ENCODE results near the gene PSD2. TPM values are rescaled to one million over a fixed set of nuclear protein-coding genes. Genes with fewer than 3 reads are reported as not detected.

PSD2 gene
- total RNA-seq, 1 experiment from 2014 or later, result 0.79 TPM

GRCh38 chr5:139784488-139784887 lies 11.1 kb upstream of the PSD2 start:
- H3K9me3 ChIP-seq (ENCODE audit: control insufficient read depth in 1 of 2, insufficient read depth in 1 of 2, low read depth in 1 of 2, low read length in 2 of 2), result no peaks in the 10 kb centered on the region
- CTCF ChIA-PET, result no interaction called here
- no peak overlapping the region for H3K27ac ChIP-seq (ENCODE audit: low read depth, low read length)
- POLR2A ChIA-PET, result no interaction called here
- H3K4me3 ChIP-seq (replicated peaks in 1 of 2; ENCODE audit: low read depth in 1 of 2, low read length in 2 of 2), result no peak overlapping the region
- no peaks in the 10 kb centered on the region for H3K36me3 ChIP-seq (ENCODE audit: control insufficient read depth in 1 of 2, insufficient read depth in 2 of 2, low read length in 2 of 2)
- H2AFZ ChIP-seq (ENCODE audit: low read depth, low read length, poor library complexity, severe bottlenecking), result no peak overlapping the region
- H3K4me1 ChIP-seq (ENCODE audit: control insufficient read depth in 1 of 2, insufficient read depth in 2 of 2, low read length in 2 of 2), result peaks cover 3 to 10% of the 10 kb centered on the region in 2 experiments; a peak in 2 of 4 replicates
- TF ChIP-seq EZH2 (IDR thresholded peaks at IDR 0.05) (no peak), POLR2AphosphoS5 (IDR thresholded peaks at IDR 0.05; ENCODE audit: low read depth, low read length) (no peak), POLR2A (IDR thresholded peaks at IDR 0.05; ENCODE audit: borderline replicate concordance, extremely low read depth, insufficient read depth, insufficient read length) (no peak), ZBTB33 (IDR thresholded peaks at IDR 0.05; ENCODE audit: extremely low read depth, insufficient replicate concordance, low read length) (no peak), YY1 (IDR thresholded peaks at IDR 0.05; ENCODE audit: extremely low read depth, insufficient replicate concordance, low read depth, low read length) (no peak), CEBPB (IDR thresholded peaks at IDR 0.05; ENCODE audit: low read depth) (no peak), SIN3A (IDR thresholded peaks at IDR 0.05; ENCODE audit: low read depth) (no peak), ZNF274 (IDR thresholded peaks at IDR 0.05; ENCODE audit: low read depth, low read length) (no peak), SRF (IDR thresholded peaks at IDR 0.05; ENCODE audit: low read depth) (no peak), ZFX (IDR thresholded peaks at IDR 0.05) (no peak), TCF7L2 (IDR thresholded peaks at IDR 0.05; ENCODE audit: borderline replicate concordance, extremely low read depth, insufficient read depth, insufficient read length) (no peak), CTCF (IDR thresholded peaks at IDR 0.05 in 2 of 3, conservative IDR thresholded peaks at IDR 0.05 in 1 of 3; ENCODE audit: borderline replicate concordance in 1 of 3, insufficient read depth in 1 of 3, low read depth in 2 of 3, low read length in 2 of 3) (no peak), JUND (IDR thresholded peaks at IDR 0.05) (no peak), FOSL1 (IDR thresholded peaks at IDR 0.05; ENCODE audit: low read depth) (no peak), REST (IDR thresholded peaks at IDR 0.05; ENCODE audit: low read depth) (no peak), EGR1 (IDR thresholded peaks at IDR 0.05; ENCODE audit: low read depth) (no peak), CBX3 (IDR thresholded peaks at IDR 0.05; ENCODE audit: low read depth) (no peak), MAX (IDR thresholded peaks at IDR 0.05) (no peak), ELF1 (IDR thresholded peaks at IDR 0.05; ENCODE audit: borderline replicate concordance, low read depth) (no peak)
- no peaks in the 10 kb centered on the region for H3K27me3 ChIP-seq (ENCODE audit: insufficient read depth, low read length)
- ATAC-seq (no peak), DNase-seq (ENCODE audit: low read depth, low spot score) (no peak)
- BruUV-seq (replicated peaks), result no TSS peak
- RAD21 ChIA-PET (ENCODE audit: low non-redundant PET in 1 of 2, low total read pairs in 2 of 2, uncharacterized antibody in 2 of 2, unreplicated experiment in 2 of 2), result no interaction called here
- H3K9ac ChIP-seq (ENCODE audit: low read length), result no peak overlapping the region
- intact Hi-C loops (cut with micrococcal nuclease), result no loop called here
- H3K4me2 ChIP-seq (ENCODE audit: low read length), result no peak overlapping the region
- no peaks in the 10 kb centered on the region for H3K79me2 ChIP-seq (ENCODE audit: insufficient read depth, low read length)
- H3K9me2 ChIP-seq (ENCODE audit: insufficient read depth), result no peaks in the 10 kb centered on the region
- no peaks in the 10 kb centered on the region for H4K20me1 ChIP-seq (ENCODE audit: insufficient read depth)
